ENCODE data around the gene NCOR1. TPM values are rescaled to one million over a fixed set of nuclear protein-coding genes. Genes with fewer than 3 reads are reported as not detected.

Gene NCOR1
- total RNA-seq, 1 donor from 2014 or later, result 152 TPM

- Mint-ChIP-seq H3K4me1 (ENCODE audit: low read depth, unreplicated experiment) (peaks cover 10% of the 10 kb centered on the region), H3K27me3 (ENCODE audit: unreplicated experiment) (peaks cover 6% of the 10 kb centered on the region), H3K9me3 (ENCODE audit: unreplicated experiment) (peaks cover 9% of the 10 kb centered on the region), H3K27ac (ENCODE audit: unreplicated experiment) (no peak overlapping the region), H3K4me3 (ENCODE audit: unreplicated experiment) (no peak overlapping the region), H3K36me3 (ENCODE audit: unreplicated experiment) (peaks cover 15% of the 10 kb centered on the region)
- no peak for DNase-seq
- no peak for TF ChIP-seq CTCF (IDR thresholded peaks at IDR 0.05; ENCODE audit: partially characterized antibody, unreplicated experiment)
Measured at GRCh38 chr17:16002708-16003260, 212.6 kb downstream of the NCOR1 start.

DNA sequence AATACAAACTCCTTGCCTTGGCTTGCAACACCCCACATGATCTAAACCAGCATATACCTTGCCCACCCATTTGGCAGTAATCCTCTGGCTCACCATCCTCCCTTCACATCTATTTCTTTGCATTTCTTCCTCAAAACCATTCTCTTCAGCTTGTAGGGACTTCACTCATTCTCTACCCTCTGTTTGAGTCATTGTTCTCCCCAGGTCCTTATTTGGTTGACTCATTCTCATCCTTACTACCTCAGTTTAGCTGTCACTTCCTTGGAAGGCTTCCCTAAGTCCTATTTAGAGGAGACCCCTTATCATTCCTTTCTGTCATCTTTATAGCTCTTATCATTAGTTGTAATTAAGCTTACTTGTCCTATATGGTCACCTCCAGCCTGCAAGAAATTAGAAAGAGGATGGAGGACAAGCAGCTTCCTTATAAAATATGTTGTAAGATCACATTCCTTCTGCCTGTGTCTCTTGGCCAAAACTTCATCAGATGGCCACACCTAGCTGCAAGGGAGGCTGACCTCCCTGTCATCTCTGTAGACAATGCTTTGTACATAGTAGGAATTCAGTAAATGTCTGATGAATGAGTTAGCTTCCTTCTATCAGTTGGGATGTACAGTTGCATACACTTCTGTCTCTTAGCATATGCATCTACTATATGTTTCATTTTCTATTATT lies 214.0 kb downstream of the NCOR1 start:
- no peak overlapping the region for H3K27ac Mint-ChIP-seq (ENCODE audit: unreplicated experiment)
- DNase-seq, result no peak
- TF ChIP-seq CTCF (IDR thresholded peaks at IDR 0.05; ENCODE audit: partially characterized antibody, unreplicated experiment), result no peak
- H3K36me3 Mint-ChIP-seq (ENCODE audit: unreplicated experiment), result peaks cover 13% of the 10 kb centered on the region
- H3K9me3 Mint-ChIP-seq (ENCODE audit: unreplicated experiment), result peaks cover 9% of the 10 kb centered on the region
- peak overlapping the region; percentile 96 for H3K4me3 Mint-ChIP-seq (ENCODE audit: unreplicated experiment)
- peaks cover 10% of the 10 kb centered on the region for H3K4me1 Mint-ChIP-seq (ENCODE audit: low read depth, unreplicated experiment)
- H3K27me3 Mint-ChIP-seq (ENCODE audit: unreplicated experiment), result peaks cover 6% of the 10 kb centered on the region

DNA sequence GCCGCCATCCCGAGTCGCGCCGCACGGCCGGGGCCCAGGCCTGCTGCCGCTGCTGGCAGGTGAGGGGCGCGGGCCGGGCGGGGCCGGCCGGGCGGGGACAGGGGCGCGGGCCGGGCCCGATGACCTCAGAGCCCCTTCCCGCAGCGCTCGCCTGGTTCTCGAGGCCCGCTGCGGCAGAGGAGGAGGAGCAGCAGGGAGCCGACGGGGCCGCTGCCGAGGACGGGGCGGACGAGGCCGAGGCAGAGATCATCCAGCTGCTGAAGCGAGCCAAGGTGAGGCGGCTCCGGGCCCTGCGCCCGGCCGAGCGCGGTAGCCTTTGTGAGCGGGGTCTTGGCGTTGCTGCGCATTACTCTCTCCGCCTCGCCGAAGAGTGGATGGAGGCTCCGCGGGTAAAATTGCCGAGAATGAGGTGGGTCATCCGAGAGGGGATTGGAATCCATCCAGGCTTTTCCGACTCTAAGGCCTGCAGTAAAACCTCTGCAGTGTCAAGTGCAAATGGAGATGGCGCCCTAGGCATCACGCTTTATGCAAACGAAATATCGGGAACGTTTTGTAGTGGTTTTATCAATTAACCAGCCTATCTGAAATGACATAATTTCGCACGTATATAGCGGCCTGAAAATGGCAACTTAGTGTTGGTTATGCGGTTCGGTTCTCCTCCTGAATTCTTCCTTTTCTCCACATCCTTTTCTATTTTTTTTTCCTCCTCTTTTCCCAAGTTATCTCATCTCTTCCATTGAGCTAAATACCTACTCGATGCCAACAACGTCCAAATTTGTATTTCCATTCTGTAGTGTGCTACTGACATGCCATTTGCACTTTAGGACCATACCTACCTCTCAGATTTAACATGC lies 215.1 kb downstream of the NCOR1 start:
- Mint-ChIP-seq H3K27ac (ENCODE audit: unreplicated experiment) (peak overlapping the region; percentile 82), H3K4me1 (ENCODE audit: low read depth, unreplicated experiment) (peaks cover 11% of the 10 kb centered on the region), H3K27me3 (ENCODE audit: unreplicated experiment) (peaks cover 6% of the 10 kb centered on the region), H3K4me3 (ENCODE audit: unreplicated experiment) (peak overlapping the region; percentile 96), H3K9me3 (ENCODE audit: unreplicated experiment) (peaks cover 9% of the 10 kb centered on the region), H3K36me3 (ENCODE audit: unreplicated experiment) (peaks cover 11% of the 10 kb centered on the region)
- no peak for TF ChIP-seq CTCF (IDR thresholded peaks at IDR 0.05; ENCODE audit: partially characterized antibody, unreplicated experiment)
- DNase-seq, result peak; percentile 73

DNA sequence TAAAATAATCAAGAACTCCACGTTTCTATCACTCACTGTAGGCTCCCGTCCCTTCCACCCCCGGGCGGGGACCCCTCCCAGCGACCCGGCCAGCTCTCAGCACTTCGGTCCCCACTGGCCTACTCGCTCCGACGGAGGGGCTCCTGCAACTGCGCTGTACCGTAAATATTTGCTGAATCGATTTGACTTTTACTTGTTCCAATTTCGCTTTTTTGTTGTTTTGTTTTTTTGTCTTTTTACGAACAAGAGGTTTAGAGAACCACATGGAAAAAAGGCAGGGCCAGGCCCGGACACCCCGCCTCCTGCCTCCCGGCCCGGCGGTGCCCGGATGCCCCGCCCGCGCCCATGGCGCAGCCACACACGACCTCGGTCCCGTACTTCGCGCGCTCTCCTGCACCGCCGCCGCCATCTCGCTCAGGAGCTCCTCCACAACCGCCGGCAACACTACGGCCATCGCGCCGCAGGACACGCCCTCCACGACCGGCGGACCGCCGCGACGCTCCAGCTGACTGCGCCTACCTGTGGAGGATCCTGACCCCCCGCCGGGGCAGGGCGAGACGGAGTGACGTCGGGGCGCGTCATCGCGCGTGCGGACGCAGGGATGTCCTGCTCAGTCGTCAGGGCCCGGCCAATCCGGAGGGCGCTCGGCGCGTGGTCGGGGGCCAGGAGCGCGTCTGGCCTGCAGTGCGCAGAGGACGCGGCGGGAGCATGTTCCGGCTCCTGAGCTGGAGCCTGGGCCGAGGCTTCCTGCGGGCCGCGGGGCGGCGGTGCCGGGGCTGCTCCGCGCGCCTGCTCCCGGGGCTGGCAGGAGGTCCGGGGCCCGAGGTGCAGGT lies 216.0 kb downstream of the NCOR1 start, which contains the start of the genes TTC19 and ZSWIM7:
TTC19 (plus strand) TSS at position 684 of the 833 bp plus-strand sequence; CDS start at position 709, 25 bp downstream.
ZSWIM7 (minus strand) TSS at position 564 of the 833 bp plus-strand sequence; CDS start at position 454, 110 bp downstream.
- DNase-seq, result peak; percentile 98
- Mint-ChIP-seq H3K4me3 (ENCODE audit: unreplicated experiment) (peak within 1 kb of the TSS; percentile 97), H3K27me3 (ENCODE audit: unreplicated experiment) (peaks cover 6% of the 10 kb centered on the region), H3K27ac (ENCODE audit: unreplicated experiment) (peak within 1 kb of the TSS; percentile 90), H3K4me1 (ENCODE audit: low read depth, unreplicated experiment) (peaks cover 11% of the 10 kb centered on the region), H3K9me3 (ENCODE audit: unreplicated experiment) (peaks cover 9% of the 10 kb centered on the region), H3K36me3 (ENCODE audit: unreplicated experiment) (peaks cover 11% of the 10 kb centered on the region)
- no peak for TF ChIP-seq CTCF (IDR thresholded peaks at IDR 0.05; ENCODE audit: partially characterized antibody, unreplicated experiment)

All from glutamatergic neuron (in vitro differentiated cells).